H1 (cell line): ENCODE results near the gene PHLDA1. TPM values are rescaled to one million over a fixed set of nuclear protein-coding genes. Genes with fewer than 3 reads are reported as not detected.

Experiments used
- CTCF ChIA-PET: fragments of 300-600 bp; sonication (Branson Sonifier 250); formaldehyde crosslinking; loops from one replicate; lab custom pipeline; 2021; ENCODE audit not compliant: partially characterized antibody; lab: Charles Lee
- POLR2A ChIA-PET: fragments of 300-600 bp; sonication (Branson Sonifier 250); formaldehyde crosslinking; loops from one replicate; lab custom pipeline; 2021; ENCODE audit warnings: inconsistent platforms; ENCODE audit not compliant: partially characterized antibody; lab: Charles Lee
- DNase-seq, 2 experiments: peaks; one replicate each; pipeline versions ENCODE4 v3.0.0 to v3.0.0-alpha.2; 2010 to 2022; ENCODE audit warnings: low spot score in 2 of 2, low read depth in 1 of 2, mixed read lengths in 1 of 2
- FAIRE-seq: peaks from 2 replicates; lab custom pipeline; 2011; peaks lifted over from hg19 to GRCh38; lab: Jason Lieb, UNC
- H2AFZ ChIP-seq: 2 replicates; pipeline ENCODE4 v1.8.1; 2012; ENCODE audit warnings: low read length, inconsistent platforms
- H2AK5ac ChIP-seq: 2 replicates; pipeline ENCODE4 v1.6.1; 2013; ENCODE audit warnings: low read depth, low read length
- H2BK120ac ChIP-seq: replicated peaks from 2 replicates; pipeline ENCODE3; 2013; ENCODE audit warnings: low read depth, low read length, inconsistent platforms
- H2BK12ac ChIP-seq: 2 replicates; pipeline ENCODE4 v1.6.1; 2013; ENCODE audit warnings: low read depth, low read length
- H2BK15ac ChIP-seq: 2 replicates; pipeline ENCODE4 v1.6.1; 2013; ENCODE audit warnings: low read length
- H2BK20ac ChIP-seq: 2 replicates; pipeline ENCODE4 v1.6.1; 2013; ENCODE audit warnings: low read length
- H2BK5ac ChIP-seq: 2 replicates; pipeline ENCODE4 v1.6.1; 2013; ENCODE audit warnings: low read depth, low read length
- H3K14ac ChIP-seq: 2 replicates; pipeline ENCODE4 v1.6.1; 2013; ENCODE audit warnings: inconsistent platforms; ENCODE audit not compliant: insufficient read length
- H3K18ac ChIP-seq: 2 replicates; pipeline ENCODE4 v1.6.1; 2013; ENCODE audit warnings: low read length; ENCODE audit errors: extremely low read depth
- H3K23ac ChIP-seq: 2 replicates; pipeline ENCODE4 v1.6.1; 2013; ENCODE audit warnings: inconsistent platforms; ENCODE audit not compliant: insufficient read length
- H3K23me2 ChIP-seq: 2 replicates; pipeline ENCODE4 v1.6.1; 2013; ENCODE audit warnings: low read depth, low read length
- H3K27ac ChIP-seq: 2 replicates; pipeline ENCODE4 v1.6.1; 2011; ENCODE audit warnings: low read depth, low read length, inconsistent platforms
- H3K27me3 ChIP-seq, 4 experiments: replicated peaks in 1 of 4; 1 replicate in 1 of 4; 2 replicates in 3 of 4; pipeline versions ENCODE4 v1.6.1 to v1.8.1; 2011 to 2013; ENCODE audit warnings: low read length in 3 of 4, mild to moderate bottlenecking in 3 of 4, inconsistent platforms in 2 of 4, mixed read lengths in 2 of 4, moderate library complexity in 1 of 4; ENCODE audit not compliant: control insufficient read depth in 3 of 4, insufficient read depth in 3 of 4; ENCODE audit errors: extremely low read depth in 1 of 4
- H3K36me3 ChIP-seq, 4 experiments: 2 replicates each; pipeline versions ENCODE4 v1.6.1 to v1.8.1; 2011 to 2013; ENCODE audit warnings: mild to moderate bottlenecking in 4 of 4, low read length in 3 of 4, moderate library complexity in 2 of 4, control low read depth in 1 of 4, inconsistent platforms in 1 of 4; ENCODE audit not compliant: insufficient read depth in 4 of 4, control insufficient read depth in 2 of 4
- H3K4ac ChIP-seq: replicated peaks from 2 replicates; pipeline ENCODE3; 2013; ENCODE audit warnings: low read length, low read depth, mixed read lengths, inconsistent platforms; ENCODE audit not compliant: insufficient read length
- H3K4me1 ChIP-seq, 4 experiments: replicated peaks in 1 of 4; 1 replicate in 1 of 4; 2 replicates in 3 of 4; pipeline versions ENCODE4 v1.6.1 to v1.8.1; 2011 to 2013; ENCODE audit warnings: low read length in 3 of 4, inconsistent platforms in 2 of 4, mixed read lengths in 1 of 4; ENCODE audit not compliant: insufficient read depth in 4 of 4, control insufficient read depth in 3 of 4
- H3K4me2 ChIP-seq, 2 experiments: 2 replicates each; pipeline versions ENCODE4 v1.6.1 to v1.8.1; 2011 to 2013; ENCODE audit warnings: low read depth in 2 of 2, low read length in 2 of 2, control low read depth in 1 of 2, inconsistent platforms in 1 of 2, mild to moderate bottlenecking in 1 of 2; ENCODE audit not compliant: insufficient read depth in 1 of 2
- H3K4me3 ChIP-seq, 4 experiments: fragments of 200-600, 300-600 bp in 1 of 4; sonication (generic), shearing (Covaris generic), sonication (Bioruptor Twin) in 1 of 4; 2 replicates each; pipeline versions ENCODE4 v1.5.1 to v1.8.1; 2011 to 2016; ENCODE audit warnings: low read length in 4 of 4, low read depth in 3 of 4, control low read depth in 2 of 4, inconsistent platforms in 2 of 4, mild to moderate bottlenecking in 2 of 4, mixed read lengths in 1 of 4, moderate library complexity in 1 of 4; ENCODE audit not compliant: insufficient read depth in 2 of 4; ENCODE audit errors: extremely low read depth in 1 of 4
- H3K56ac ChIP-seq: replicated peaks from 2 replicates; pipeline ENCODE3; 2013; ENCODE audit warnings: low read depth, mild to moderate bottlenecking, mixed read lengths, low read length, inconsistent platforms; ENCODE audit not compliant: insufficient read length
- H3K79me1 ChIP-seq: 2 replicates; pipeline ENCODE4 v1.6.1; 2013; ENCODE audit warnings: low read depth, low read length, control low read depth
- H3K79me2 ChIP-seq, 2 experiments: 2 replicates each; pipeline versions ENCODE4 v1.6.1 to v1.8.1; 2012 to 2013; ENCODE audit warnings: low read length in 2 of 2, mild to moderate bottlenecking in 2 of 2, inconsistent platforms in 1 of 2; ENCODE audit not compliant: insufficient read depth in 2 of 2, control insufficient read depth in 1 of 2
- H3K9ac ChIP-seq, 4 experiments: replicated peaks in 1 of 4; 1 replicate in 1 of 4; 2 replicates in 3 of 4; pipeline versions ENCODE4 v1.6.1 to v1.8.1; 2011 to 2013; ENCODE audit warnings: low read depth in 3 of 4, low read length in 3 of 4, control low read depth in 2 of 4, mild to moderate bottlenecking in 2 of 4, moderate library complexity in 2 of 4, inconsistent platforms in 1 of 4; ENCODE audit errors: extremely low read depth in 1 of 4
- H3K9me3 ChIP-seq, 2 experiments: 2 replicates each; pipeline versions ENCODE4 v1.6.1 to v1.8.1; 2012 to 2013; ENCODE audit warnings: mild to moderate bottlenecking in 2 of 2, moderate library complexity in 2 of 2, control low read depth in 1 of 2, inconsistent platforms in 1 of 2, low read depth in 1 of 2, low read length in 1 of 2, mixed read lengths in 1 of 2; ENCODE audit not compliant: insufficient read depth in 2 of 2
- H4K20me1 ChIP-seq, 2 experiments: replicated peaks in 1 of 2; 2 replicates each; pipeline versions ENCODE3 to v1.8.1; 2011 to 2013; ENCODE audit warnings: inconsistent platforms in 2 of 2, low read length in 2 of 2, mild to moderate bottlenecking in 1 of 2; ENCODE audit not compliant: insufficient read depth in 2 of 2, control insufficient read depth in 1 of 2
- H4K5ac ChIP-seq: 2 replicates; pipeline ENCODE4 v1.6.1; 2013; ENCODE audit warnings: low read length, low read depth, mixed read lengths, inconsistent platforms; ENCODE audit not compliant: insufficient read length
- H4K8ac ChIP-seq: 2 replicates; pipeline ENCODE4 v1.8.0; 2013; ENCODE audit warnings: mild to moderate bottlenecking, moderate library complexity, low read length, inconsistent platforms; ENCODE audit not compliant: insufficient read depth; ENCODE audit errors: extremely low read depth
- H4K91ac ChIP-seq: replicated peaks from 2 replicates; pipeline ENCODE3; 2013; ENCODE audit warnings: low read length, mixed read lengths, inconsistent platforms; ENCODE audit not compliant: insufficient read length
- BACH1 ChIP-seq: IDR thresholded peaks from 2 replicates; pipeline ENCODE4 v1.6.1; 2012; ENCODE audit warnings: low read length, improper control_type of control experiment
- HDAC6 ChIP-seq: IDR thresholded peaks from one replicate; pipeline ENCODE4 v1.7.1; 2012; ENCODE audit warnings: low read depth, mild to moderate bottlenecking, inconsistent platforms, low read length, moderate library complexity
- SUZ12 ChIP-seq: fragments of 200-600 bp; sonication (generic); IDR thresholded peaks from 2 replicates; pipeline ENCODE4 v1.6.1; 2012; ENCODE audit warnings: mild to moderate bottlenecking, inconsistent platforms, low read length, moderate library complexity, mixed read lengths
- WGBS, 2 experiments: shearing (Covaris generic) in 1 of 2; methylation state at CpG; one replicate each; pipeline versions ENCODE4 v1.1.6 to v1.1.7; 2013 to 2015; ENCODE audit warnings: low lambda C conversion rate in 2 of 2, mixed read lengths in 2 of 2, inconsistent platforms in 1 of 2, low coverage in 1 of 2, missing lambda C conversion rate in 1 of 2; ENCODE audit not compliant: insufficient replicate concordance in 2 of 2, insufficient coverage in 1 of 2, insufficient read length in 1 of 2; ENCODE audit errors: extremely low coverage in 1 of 2, missing lambda C conversion rate in 1 of 2; 5-methylcytosine and 5-hydroxymethylcytosine counted together
- polyA plus RNA-seq, 7 experiments: library from polyadenylated mRNA; depleted of rRNA in 3 of 7; stranded (reverse) in 5 of 7; unstranded in 2 of 7; fragments of >200 nt in 5 of 7; fragments of 200-250 nt in 2 of 7; gene quantifications; 1 replicate in 5 of 7; 2 replicates in 1 of 7; 4 replicates in 1 of 7; pipeline versions ENCODE4 v1.2.1 to v1.2.3, GENCODE V29; 2011 to 2013; ENCODE audit warnings: missing spikeins in 2 of 7, mixed read lengths in 2 of 7
- total RNA-seq: library from RNA; stranded (reverse); fragmentation: NEBNext Ultra II Directional; extraction: Animal tissue kit (Norgen Biotek cat#: 25700); gene quantifications from 2 replicates; pipeline ENCODE4 v1.2.1, GENCODE V29; 2021

The PHLDA1 gene
- total and polyA plus RNA-seq, 2 of the 8 experiments (the other 6 are each of a cell fraction or from before 2014, with no cell fraction given), result 18.9 to 19.4 TPM

DNA sequence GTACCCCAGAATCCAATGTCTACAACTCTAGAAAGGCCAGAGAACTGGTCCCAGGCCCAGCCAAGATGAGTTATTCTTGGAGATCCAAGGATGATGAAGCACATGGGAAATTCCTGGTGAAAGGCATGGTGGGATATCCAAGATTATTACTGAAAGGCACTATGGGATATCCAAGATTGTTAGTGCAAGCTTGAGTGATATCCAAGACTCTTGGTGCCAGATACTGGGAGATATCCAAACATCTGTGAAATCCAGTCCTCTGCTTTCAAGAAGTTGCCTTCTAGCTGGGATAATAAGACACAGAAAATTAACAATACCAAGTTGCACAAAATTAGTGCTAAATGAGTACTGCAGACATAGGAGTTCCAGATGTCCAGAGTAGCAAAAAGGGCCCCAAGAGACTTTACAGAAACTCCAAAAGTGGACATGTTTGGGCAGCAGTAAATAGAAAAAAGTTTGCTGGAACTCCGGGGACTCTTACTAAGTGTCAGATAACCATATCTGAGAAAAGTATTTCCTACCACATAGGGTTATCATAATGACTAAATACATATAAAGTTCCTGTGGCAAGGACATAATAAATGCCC, 34.6 kb downstream of the PHLDA1 start:
- no peaks in the 10 kb centered on the region for H3K27me3 ChIP-seq
- POLR2A ChIA-PET, result no interaction called here
- H3K79me1 ChIP-seq, result no peaks in the 10 kb centered on the region
- H3K4me3 ChIP-seq, result no peak overlapping the region
- no peak overlapping the region for H2AFZ ChIP-seq
- H3K36me3 ChIP-seq, result no peaks in the 10 kb centered on the region
- no peaks in the 10 kb centered on the region for H4K20me1 ChIP-seq
- CTCF ChIA-PET, result no interaction called here
- no peak overlapping the region for H4K5ac ChIP-seq
- no peak overlapping the region for H2AK5ac ChIP-seq
- H3K27ac ChIP-seq, result no peak overlapping the region
- no peak overlapping the region for H4K8ac ChIP-seq
- H3K4ac ChIP-seq, result no peak overlapping the region
- 100% methylated on average over 1 of the region's 1 CpG; no CpG with 5 or more reads in 1 of the 2 experiments for WGBS, 2 experiments
- H2BK5ac ChIP-seq, result no peak overlapping the region
- no peaks in the 10 kb centered on the region for H3K4me1 ChIP-seq
- H3K9ac ChIP-seq, result no peak overlapping the region
- H4K91ac ChIP-seq, result no peak overlapping the region
- H2BK120ac ChIP-seq, result no peak overlapping the region
- no peak overlapping the region for H3K18ac ChIP-seq
- H2BK15ac ChIP-seq, result no peak overlapping the region
- H3K9me3 ChIP-seq, result no peaks in the 10 kb centered on the region
- DNase-seq (no peak), FAIRE-seq (no peak)
- no peak overlapping the region for H2BK12ac ChIP-seq
- H3K56ac ChIP-seq, result no peak overlapping the region
- H3K4me2 ChIP-seq, result no peak overlapping the region
- H3K79me2 ChIP-seq, result no peaks in the 10 kb centered on the region
- no peak overlapping the region for H3K23ac ChIP-seq
- H3K23me2 ChIP-seq, result no peaks in the 10 kb centered on the region
- no peak for TF ChIP-seq SUZ12
- TF ChIP-seq HDAC6, result no peak
- TF ChIP-seq BACH1, result no peak
- H2BK20ac ChIP-seq, result no peak overlapping the region
- H3K14ac ChIP-seq, result no peak overlapping the region
